MM.1S (cell line): ENCODE results near the gene MITF.

Source experiments
- DNase-seq: peaks from one replicate; pipeline ENCODE4 v3.0.0-alpha.2; 2015
- H2AFZ ChIP-seq: fragments of 300-600 bp; sonication (generic); 2 replicates; pipeline ENCODE4 v1.6.0; 2016; ENCODE audit warnings: antibody characterized with exemption, low read length
- H3F3A ChIP-seq: fragments of 300-600 bp; sonication (generic); 2 replicates; pipeline ENCODE4 v1.6.1; 2016; ENCODE audit warnings: mild to moderate bottlenecking, antibody characterized with exemption, low read length, moderate library complexity, mixed read lengths; ENCODE audit not compliant: insufficient read depth
- H3K27ac ChIP-seq: fragments of 300-600 bp; sonication (generic); 2 replicates; pipeline ENCODE4 v1.5.1; 2016; ENCODE audit warnings: mild to moderate bottlenecking, low read length
- H3K27me3 ChIP-seq: fragments of 300-600 bp; sonication (generic); replicated peaks from 2 replicates; pipeline ENCODE4 v1.6.0; 2016; ENCODE audit warnings: low read length; ENCODE audit not compliant: insufficient read depth
- H3K36me3 ChIP-seq: fragments of 300-600 bp; sonication (generic); replicated peaks from 2 replicates; pipeline ENCODE4 v1.6.1; 2016; ENCODE audit warnings: mild to moderate bottlenecking, low read length, mixed read lengths; ENCODE audit not compliant: insufficient read depth
- H3K4me1 ChIP-seq: fragments of 300-600 bp; sonication (generic); 2 replicates; pipeline ENCODE4 v1.6.1; 2016; ENCODE audit warnings: low read length, mixed read lengths
- H3K4me2 ChIP-seq: fragments of 300-600 bp; sonication (generic); 2 replicates; pipeline ENCODE4 v1.6.0; 2016; ENCODE audit warnings: low read depth, low read length
- H3K4me3 ChIP-seq: fragments of 300-600 bp; sonication (generic); 2 replicates; pipeline ENCODE4 v1.5.1; 2016; ENCODE audit warnings: low read length, mixed read lengths
- H3K79me2 ChIP-seq: fragments of 300-600 bp; sonication (generic); 2 replicates; pipeline ENCODE4 v1.6.1; 2016; ENCODE audit warnings: mixed run types, low read length, mixed read lengths
- H3K9ac ChIP-seq: fragments of 300-600 bp; sonication (generic); 2 replicates; pipeline ENCODE4 v1.6.1; 2016; ENCODE audit warnings: low read length, mixed read lengths
- H3K9me2 ChIP-seq: fragments of 300-600 bp; sonication (generic); replicated peaks from 2 replicates; pipeline ENCODE4 v1.6.1; 2016; ENCODE audit warnings: mild to moderate bottlenecking, low read length, mixed read lengths; ENCODE audit not compliant: insufficient read depth
- H3K9me3 ChIP-seq: fragments of 300-600 bp; sonication (generic); replicated peaks from 2 replicates; pipeline ENCODE4 v1.6.1; 2016; ENCODE audit warnings: mild to moderate bottlenecking, low read length, mixed read lengths; ENCODE audit not compliant: insufficient read depth
- H4K20me1 ChIP-seq: fragments of 300-600 bp; sonication (generic); 2 replicates; pipeline ENCODE4 v1.6.1; 2016; ENCODE audit warnings: mild to moderate bottlenecking, low read length, moderate library complexity, mixed read lengths; ENCODE audit not compliant: insufficient read depth
- EZH2 ChIP-seq: fragments of 300-600 bp; sonication (generic); optimal IDR thresholded peaks from 2 replicates; pipeline ENCODE3; 2017; ENCODE audit warnings: low read depth, mild to moderate bottlenecking, antibody characterized with exemption, low read length, mixed read lengths
- EZH2phosphoT487 ChIP-seq: fragments of 300-600 bp; sonication (generic); IDR thresholded peaks from 2 replicates; pipeline ENCODE4 v1.6.1; 2018; ENCODE audit warnings: antibody characterized with exemption, low read length
- TF ChIP-seq, protein P1 (sequence below): fragments of 300-600 bp; sonication (generic); IDR thresholded peaks from 2 replicates; pipeline ENCODE4 v1.5.1; 2016; ENCODE audit warnings: antibody characterized with exemption, low read length, mixed read lengths

Gene MITF

GRCh38 chr3:69729147-69729919, 9.9 kb upstream of the MITF start:
- H2AFZ ChIP-seq, result no peak overlapping the region
- H3K4me3 ChIP-seq, result no peak overlapping the region
- H3K27ac ChIP-seq, result no peak overlapping the region
- TF ChIP-seq EZH2phosphoT487 (no peak), EZH2 (no peak)
- TF ChIP-seq, protein P1, sequence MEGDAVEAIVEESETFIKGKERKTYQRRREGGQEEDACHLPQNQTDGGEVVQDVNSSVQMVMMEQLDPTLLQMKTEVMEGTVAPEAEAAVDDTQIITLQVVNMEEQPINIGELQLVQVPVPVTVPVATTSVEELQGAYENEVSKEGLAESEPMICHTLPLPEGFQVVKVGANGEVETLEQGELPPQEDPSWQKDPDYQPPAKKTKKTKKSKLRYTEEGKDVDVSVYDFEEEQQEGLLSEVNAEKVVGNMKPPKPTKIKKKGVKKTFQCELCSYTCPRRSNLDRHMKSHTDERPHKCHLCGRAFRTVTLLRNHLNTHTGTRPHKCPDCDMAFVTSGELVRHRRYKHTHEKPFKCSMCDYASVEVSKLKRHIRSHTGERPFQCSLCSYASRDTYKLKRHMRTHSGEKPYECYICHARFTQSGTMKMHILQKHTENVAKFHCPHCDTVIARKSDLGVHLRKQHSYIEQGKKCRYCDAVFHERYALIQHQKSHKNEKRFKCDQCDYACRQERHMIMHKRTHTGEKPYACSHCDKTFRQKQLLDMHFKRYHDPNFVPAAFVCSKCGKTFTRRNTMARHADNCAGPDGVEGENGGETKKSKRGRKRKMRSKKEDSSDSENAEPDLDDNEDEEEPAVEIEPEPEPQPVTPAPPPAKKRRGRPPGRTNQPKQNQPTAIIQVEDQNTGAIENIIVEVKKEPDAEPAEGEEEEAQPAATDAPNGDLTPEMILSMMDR, result no peak
- H3K27me3 ChIP-seq, result no peaks in the 10 kb centered on the region
- DNase-seq, result no peak
- H3K9me2 ChIP-seq, result no peaks in the 10 kb centered on the region
- H3K9me3 ChIP-seq, result no peaks in the 10 kb centered on the region
- no peak overlapping the region for H3K4me2 ChIP-seq
- no peaks in the 10 kb centered on the region for H3K79me2 ChIP-seq
- no peaks in the 10 kb centered on the region for H3K4me1 ChIP-seq
- no peaks in the 10 kb centered on the region for H3F3A ChIP-seq
- no peak overlapping the region for H3K9ac ChIP-seq
- H3K36me3 ChIP-seq, result no peaks in the 10 kb centered on the region
- H4K20me1 ChIP-seq, result no peaks in the 10 kb centered on the region

DNA sequence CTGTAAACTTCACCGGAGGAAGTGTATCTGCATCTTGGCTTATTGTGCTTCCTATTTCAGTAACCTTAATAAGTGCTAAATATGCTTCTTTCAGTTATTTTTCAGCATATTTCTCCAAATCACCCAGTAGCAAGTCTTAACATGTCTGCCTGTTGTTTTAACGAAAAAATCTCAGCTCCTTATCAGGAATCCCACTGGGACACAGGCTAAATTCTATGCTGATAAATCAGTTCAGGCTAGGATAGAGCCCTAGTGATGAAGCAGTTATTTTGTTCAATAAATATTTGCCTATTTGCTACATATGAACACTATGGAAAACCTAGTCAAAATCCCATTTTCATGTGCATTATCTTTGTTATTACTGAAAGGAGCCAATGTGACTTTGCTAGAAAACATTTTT, 8.2 kb upstream of the MITF start:
- TF ChIP-seq, protein P1, result no peak
- TF ChIP-seq EZH2 (no peak), EZH2phosphoT487 (no peak)
- Histone ChIP-seq H3K4me2 (no peak overlapping the region), H3K36me3 (no peaks in the 10 kb centered on the region), H3K27me3 (no peaks in the 10 kb centered on the region), H3F3A (no peaks in the 10 kb centered on the region), H3K9me2 (no peaks in the 10 kb centered on the region), H3K4me3 (no peak overlapping the region), H4K20me1 (no peaks in the 10 kb centered on the region), H3K9ac (no peak overlapping the region), H3K27ac (no peak overlapping the region), H2AFZ (no peak overlapping the region), H3K9me3 (no peaks in the 10 kb centered on the region), H3K79me2 (no peaks in the 10 kb centered on the region), H3K4me1 (no peaks in the 10 kb centered on the region)
- DNase-seq, result no peak

DNA sequence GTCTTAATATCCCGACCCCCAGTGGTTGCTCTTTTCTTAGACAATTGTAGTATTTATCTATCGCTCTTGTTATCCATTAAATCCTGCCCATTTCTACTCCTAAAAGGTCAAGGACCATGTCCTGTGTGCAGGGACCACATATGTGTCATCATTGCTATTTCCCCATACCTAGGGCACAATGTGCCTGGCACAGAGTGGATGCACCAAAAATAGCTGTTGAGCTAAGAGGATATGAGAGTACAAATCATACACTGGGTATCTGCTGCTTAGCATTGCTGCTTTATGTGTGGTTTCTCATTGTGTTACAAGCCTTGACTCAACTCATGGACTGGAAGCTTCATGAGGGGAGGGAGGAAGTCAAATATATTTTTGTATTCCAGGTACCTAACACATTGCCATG, 3.4 kb upstream of the MITF start:
- Histone ChIP-seq H3K4me3 (no peak overlapping the region), H2AFZ (no peak overlapping the region), H3K4me1 (0 out of 2 replicates have a peak, but pooled peaks cover 5% of the 10 kb centered on the region), H4K20me1 (no peaks in the 10 kb centered on the region), H3K9me3 (no peaks in the 10 kb centered on the region), H3K79me2 (peaks cover 7% of the 10 kb centered on the region), H3K27me3 (no peaks in the 10 kb centered on the region), H3K36me3 (no peaks in the 10 kb centered on the region), H3K9ac (no peak overlapping the region), H3K4me2 (no peak overlapping the region), H3F3A (no peaks in the 10 kb centered on the region), H3K9me2 (no peaks in the 10 kb centered on the region), H3K27ac (no peak overlapping the region)
- no peak for DNase-seq
- no peak for TF ChIP-seq EZH2
- no peak for TF ChIP-seq EZH2phosphoT487
- TF ChIP-seq, protein P1, result no peak
